SU-DHL-6 (cell line): ENCODE measurements around the gene MARK3.

Experiments
- H2AFZ ChIP-seq: fragments of 200-600 bp; sonication (generic); 2 replicates; pipeline ENCODE4 v1.6.1; 2014; ENCODE audit warnings: low read depth, mild to moderate bottlenecking, moderate library complexity, mixed read lengths, antibody characterized with exemption, low read length; ENCODE audit not compliant: severe bottlenecking
- H3F3A ChIP-seq: fragments of 200-600 bp; shearing (Covaris generic); 2 replicates; pipeline ENCODE4 v1.6.0; 2016; ENCODE audit warnings: antibody characterized with exemption, mild to moderate bottlenecking; ENCODE audit not compliant: insufficient read depth
- H3K27ac ChIP-seq: fragments of 200-600 bp; sonication (generic); 2 replicates; pipeline ENCODE4 v1.5.1; 2016; ENCODE audit warnings: low read depth, mild to moderate bottlenecking, low read length, moderate library complexity, mixed read lengths
- H3K27me3 ChIP-seq: fragments of 200-600 bp; sonication (generic), shearing (Covaris generic); 2 replicates; pipeline ENCODE4 v1.6.0; 2014; ENCODE audit warnings: mild to moderate bottlenecking, low read length
- H3K36me3 ChIP-seq: fragments of 200-600 bp; sonication (generic); 2 replicates; pipeline ENCODE4 v1.6.1; 2014; ENCODE audit warnings: mild to moderate bottlenecking, low read length, mixed read lengths
- H3K4me2 ChIP-seq: fragments of 300-600, 200-600 bp; shearing (Covaris generic), sonication (generic); 2 replicates; pipeline ENCODE4 v1.6.0; 2014; ENCODE audit warnings: low read length, low read depth, mild to moderate bottlenecking; ENCODE audit not compliant: poor library complexity, severe bottlenecking
- H3K4me3 ChIP-seq: fragments of 200-600 bp; sonication (generic); 2 replicates; pipeline ENCODE4 v1.5.1; 2014; ENCODE audit warnings: antibody characterized with exemption, low read length, mild to moderate bottlenecking, mixed read lengths; ENCODE audit not compliant: insufficient read depth, poor library complexity, severe bottlenecking
- H3K79me2 ChIP-seq: fragments of 200-600 bp; sonication (generic); 2 replicates; pipeline ENCODE4 v1.6.1; 2014; ENCODE audit warnings: mild to moderate bottlenecking, low read length, moderate library complexity; ENCODE audit not compliant: insufficient read depth
- H3K9ac ChIP-seq: fragments of 200-600 bp; sonication (generic); 2 replicates; pipeline ENCODE4 v1.7.0; 2014; ENCODE audit warnings: mild to moderate bottlenecking, low read length
- H3K9me2 ChIP-seq: fragments of 200-600 bp; sonication (generic); replicated peaks from 2 replicates; pipeline ENCODE4 v1.6.1; 2014; ENCODE audit warnings: low read length; ENCODE audit not compliant: insufficient read depth
- H3K9me3 ChIP-seq: fragments of 200-600 bp; sonication (generic); 2 replicates; pipeline ENCODE4 v1.6.1; 2014; ENCODE audit warnings: low read length, mixed read lengths; ENCODE audit not compliant: insufficient read depth
- H4K20me1 ChIP-seq: fragments of 200-600 bp; sonication (generic); 2 replicates; pipeline ENCODE4 v1.6.1; 2014; ENCODE audit warnings: low read depth, mild to moderate bottlenecking, antibody characterized with exemption, low read length, moderate library complexity, mixed read lengths
- EZH2phosphoT487 ChIP-seq: fragments of 200-600 bp; sonication (generic), shearing (Covaris generic); conservative IDR thresholded peaks from 2 replicates; pipeline ENCODE4 v1.6.1; 2018; ENCODE audit warnings: mild to moderate bottlenecking, antibody characterized with exemption, low read length, moderate library complexity, mixed read lengths
- TF ChIP-seq, protein P1 (sequence below): fragments of 200-600 bp; sonication (generic); IDR thresholded peaks from one replicate; pipeline ENCODE4 v1.5.1; 2017; ENCODE audit warnings: antibody characterized with exemption, mild to moderate bottlenecking, low read length, moderate library complexity; ENCODE audit not compliant: insufficient read depth, poor library complexity, severe bottlenecking

MARK3 gene

DNA sequence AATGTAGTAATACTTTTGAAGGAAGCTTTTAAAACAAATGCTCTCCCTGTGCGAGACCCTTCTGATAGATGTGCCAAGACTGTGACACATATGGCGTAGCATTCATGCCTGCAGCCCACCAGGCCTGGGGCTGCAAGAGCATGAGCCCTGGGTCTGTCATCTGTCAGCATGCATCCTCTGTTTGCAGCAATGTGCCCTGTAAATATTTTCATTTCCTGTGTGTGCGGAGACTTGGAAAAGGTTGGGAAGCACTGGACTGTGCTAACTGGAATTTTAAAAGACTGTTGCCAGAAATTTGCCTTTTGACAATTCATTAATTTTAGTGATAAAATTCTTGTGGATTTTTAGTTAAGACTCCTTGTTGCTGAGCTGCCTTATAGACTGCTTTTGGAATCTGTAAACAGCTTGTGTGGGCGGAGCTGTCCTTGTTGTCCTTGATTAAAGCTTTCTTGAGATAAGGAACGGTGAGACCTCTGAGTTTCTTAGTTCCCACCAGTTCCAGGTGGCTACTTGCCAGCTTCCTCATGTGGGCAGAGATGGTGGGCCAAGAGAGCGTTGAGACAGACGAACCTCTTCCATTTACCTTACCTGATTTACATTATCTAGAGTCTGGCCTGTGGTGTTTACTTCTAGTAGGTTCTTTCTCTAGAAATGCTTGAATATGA is 23.4 kb downstream of the MARK3 start:
- Histone ChIP-seq H3K4me2 (no peak overlapping the region), H3K9ac (no peak overlapping the region), H3F3A (0 out of 2 replicates have a peak, but pooled peaks cover 2% of the 10 kb centered on the region), H2AFZ (no peak overlapping the region), H3K27ac (no peak overlapping the region), H3K79me2 (peaks cover 52% of the 10 kb centered on the region), H3K9me2 (no peaks in the 10 kb centered on the region), H3K4me3 (no peak overlapping the region), H3K9me3 (no peaks in the 10 kb centered on the region), H3K36me3 (peaks cover 7% of the 10 kb centered on the region; the same call in 1 of the 2 replicates), H4K20me1 (peaks cover 16% of the 10 kb centered on the region; the same call in 1 of the 2 replicates), H3K27me3 (no peaks in the 10 kb centered on the region)
- TF ChIP-seq, protein P1, sequence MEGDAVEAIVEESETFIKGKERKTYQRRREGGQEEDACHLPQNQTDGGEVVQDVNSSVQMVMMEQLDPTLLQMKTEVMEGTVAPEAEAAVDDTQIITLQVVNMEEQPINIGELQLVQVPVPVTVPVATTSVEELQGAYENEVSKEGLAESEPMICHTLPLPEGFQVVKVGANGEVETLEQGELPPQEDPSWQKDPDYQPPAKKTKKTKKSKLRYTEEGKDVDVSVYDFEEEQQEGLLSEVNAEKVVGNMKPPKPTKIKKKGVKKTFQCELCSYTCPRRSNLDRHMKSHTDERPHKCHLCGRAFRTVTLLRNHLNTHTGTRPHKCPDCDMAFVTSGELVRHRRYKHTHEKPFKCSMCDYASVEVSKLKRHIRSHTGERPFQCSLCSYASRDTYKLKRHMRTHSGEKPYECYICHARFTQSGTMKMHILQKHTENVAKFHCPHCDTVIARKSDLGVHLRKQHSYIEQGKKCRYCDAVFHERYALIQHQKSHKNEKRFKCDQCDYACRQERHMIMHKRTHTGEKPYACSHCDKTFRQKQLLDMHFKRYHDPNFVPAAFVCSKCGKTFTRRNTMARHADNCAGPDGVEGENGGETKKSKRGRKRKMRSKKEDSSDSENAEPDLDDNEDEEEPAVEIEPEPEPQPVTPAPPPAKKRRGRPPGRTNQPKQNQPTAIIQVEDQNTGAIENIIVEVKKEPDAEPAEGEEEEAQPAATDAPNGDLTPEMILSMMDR = no peak
- TF ChIP-seq EZH2phosphoT487 = no peak

DNA sequence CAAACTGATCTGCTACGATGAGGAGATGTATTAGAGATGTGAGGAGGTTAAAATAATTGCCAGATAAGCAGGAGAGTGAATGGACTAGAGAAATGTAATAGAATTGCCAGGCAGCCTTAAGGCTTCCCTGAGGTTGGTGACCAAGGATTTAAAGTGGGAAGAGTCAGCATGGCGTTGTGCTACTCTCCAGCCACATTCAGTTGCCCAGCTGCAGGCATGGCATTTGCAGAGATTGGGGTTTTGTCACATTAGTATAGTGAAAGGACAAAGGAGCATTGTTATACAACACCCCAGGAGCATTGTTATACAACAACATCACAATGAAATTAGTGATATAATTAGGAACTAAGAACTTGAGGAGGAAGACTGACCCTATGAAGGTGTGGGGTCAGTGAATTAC is 31.7 kb downstream of the MARK3 start:
- peaks cover 6% of the 10 kb centered on the region; the same call in 1 of the 2 replicates for H3K36me3 ChIP-seq
- no peaks in the 10 kb centered on the region for H3K27me3 ChIP-seq
- no peak overlapping the region for H3K27ac ChIP-seq
- no peaks in the 10 kb centered on the region for H3F3A ChIP-seq
- peaks cover 13% of the 10 kb centered on the region; the same call in 1 of the 2 replicates for H3K79me2 ChIP-seq
- no peak overlapping the region for H2AFZ ChIP-seq
- no peaks in the 10 kb centered on the region for H3K9me2 ChIP-seq
- H3K9me3 ChIP-seq = no peaks in the 10 kb centered on the region
- no peak overlapping the region for H3K4me3 ChIP-seq
- no peak for TF ChIP-seq EZH2phosphoT487
- TF ChIP-seq, protein P1 = no peak
- H3K9ac ChIP-seq = no peak overlapping the region
- no peaks in the 10 kb centered on the region; the same call in 1 of the 2 replicates for H4K20me1 ChIP-seq
- no peak overlapping the region for H3K4me2 ChIP-seq

DNA sequence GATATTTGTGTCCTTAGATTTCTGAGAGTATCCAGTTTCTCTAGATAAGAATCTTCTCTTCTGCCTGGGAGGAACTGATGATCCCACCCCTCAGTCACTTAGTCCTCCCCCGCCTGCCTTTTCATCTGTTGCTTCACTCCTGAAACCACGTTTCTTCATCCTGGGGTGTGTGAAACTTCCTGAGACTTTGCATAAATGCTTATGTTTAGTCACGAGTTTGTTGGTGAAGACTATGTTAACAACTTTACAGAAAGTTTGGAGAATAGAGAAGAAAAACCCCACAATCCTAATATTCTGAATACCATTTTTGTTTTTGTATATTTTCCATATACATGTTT is 33.2 kb downstream of the MARK3 start:
- Histone ChIP-seq H3F3A (no peaks in the 10 kb centered on the region), H3K27me3 (no peaks in the 10 kb centered on the region), H3K9me2 (no peaks in the 10 kb centered on the region), H2AFZ (no peak overlapping the region), H3K4me2 (no peak overlapping the region), H3K36me3 (peaks cover 6% of the 10 kb centered on the region; the same call in 1 of the 2 replicates), H3K9me3 (no peaks in the 10 kb centered on the region), H4K20me1 (no peaks in the 10 kb centered on the region; the same call in 1 of the 2 replicates), H3K4me3 (no peak overlapping the region), H3K9ac (no peak overlapping the region), H3K79me2 (peaks cover 14% of the 10 kb centered on the region), H3K27ac (no peak overlapping the region)
- TF ChIP-seq, protein P1 = no peak
- TF ChIP-seq EZH2phosphoT487 = no peak
